T-helper 1 cell (primary cell): ENCODE results near the gene SLC7A4.

Source experiments
- DNase-seq, 5 donors: peaks; one replicate each; pipeline ENCODE4 v3.0.0-alpha.2; 2012 to 2020

SLC7A4 gene

GRCh38 chr22:20981787-20982562 is 50.4 kb downstream of the SLC7A4 start, which contains the start of gene LZTR1:
TSS of gene LZTR1 (plus strand) at chr22:20982297. CDS start at chr22:20982372, 75 bp downstream.
- peak; percentile 36 to 80 (median 51) for DNase-seq

GRCh38 chr22:20980938-20981722 is 51.2 kb downstream of the SLC7A4 start:
- no peak for DNase-seq

GRCh38 chr22:20980523-20980922 is 51.8 kb downstream of the SLC7A4 start:
- no peak for DNase-seq

GRCh38 chr22:20979940-20980453 is 52.4 kb downstream of the SLC7A4 start:
- no peak for DNase-seq

GRCh38 chr22:20979243-20979809 is 53.0 kb downstream of the SLC7A4 start:
- DNase-seq = peak; percentile 36 to 60 (median 55)
